ENCODE results near the gene SEPHS2.
"Not testable (repeated sequence)": the region's sequence is repeated elsewhere in the genome, so short reads cannot be mapped to it uniquely, and the experiment has no call there.

SEPHS2 gene

GRCh38 chr16:30397056-30397455, 48.6 kb downstream of the SEPHS2 start:
- peak overlapping the region; percentile 88 for H3K4me2 ChIP-seq (ENCODE audit: insufficient read depth, low read length)
- ATAC-seq (ENCODE audit: insufficient read depth, low read depth) (no peak), DNase-seq (no peak)
- no peak overlapping the region for H2AFZ ChIP-seq (ENCODE audit: low read depth, low read length)
- peaks cover 14% of the 10 kb centered on the region for H4K20me1 ChIP-seq (ENCODE audit: insufficient read depth, low read length)
- H3K4me1 ChIP-seq (ENCODE audit: insufficient read depth, low read length) = peaks cover 65% of the 10 kb centered on the region
- H3K4me3 ChIP-seq (ENCODE audit: low read depth in 1 of 2, low read length in 2 of 2) = 0 out of 4 replicates have a peak overlapping the region, but pooled peaks of 1 of the 2 experiments have one; percentile 29
- H3K9ac ChIP-seq (ENCODE audit: low read depth, low read length) = 0 out of 2 replicates have a peak overlapping the region, but pooled peaks have one; percentile 96
- no peak overlapping the region for H3K27ac ChIP-seq (ENCODE audit: low read length)
- no peak for TF ChIP-seq EZH2 (IDR thresholded peaks at IDR 0.05; ENCODE audit: borderline replicate concordance, low read depth, low read length, severe bottlenecking)
- TF ChIP-seq CTCF (IDR thresholded peaks at IDR 0.05; ENCODE audit: borderline replicate concordance, extremely low read depth, low read length, poor library complexity, severe bottlenecking) = no peak
- H3K36me3 ChIP-seq (ENCODE audit: insufficient read depth, low read length) = peaks cover 25% of the 10 kb centered on the region
- H3K27me3 ChIP-seq (ENCODE audit: insufficient read depth, low read length, poor library complexity) = no peaks in the 10 kb centered on the region
- H3K79me2 ChIP-seq (ENCODE audit: insufficient read depth, low read length) = peaks cover 40% of the 10 kb centered on the region
- H3K9me3 ChIP-seq (ENCODE audit: insufficient read depth, low read length, severe bottlenecking) = no peaks in the 10 kb centered on the region

GRCh38 chr16:30396627-30397026, 49.0 kb downstream of the SEPHS2 start:
- not testable (repeated sequence) for H3K9me3 ChIP-seq (ENCODE audit: insufficient read depth, low read length, severe bottlenecking); ATAC-seq (ENCODE audit: insufficient read depth, low read depth); H2AFZ ChIP-seq (ENCODE audit: low read depth, low read length); H3K27me3 ChIP-seq (ENCODE audit: insufficient read depth, low read length, poor library complexity); DNase-seq; H3K27ac ChIP-seq (ENCODE audit: low read length)
- Histone ChIP-seq H3K9ac (ENCODE audit: low read depth, low read length) (peak overlapping the region; percentile 96), H3K36me3 (ENCODE audit: insufficient read depth, low read length) (peaks cover 25% of the 10 kb centered on the region), H3K4me1 (ENCODE audit: insufficient read depth, low read length) (peaks cover 65% of the 10 kb centered on the region), H3K4me3 (ENCODE audit: low read depth in 1 of 2, low read length in 2 of 2) (peak overlapping the region in 1 of 2 experiments; percentile 90; a peak in 2 of 4 replicates), H3K4me2 (ENCODE audit: insufficient read depth, low read length) (peak overlapping the region; percentile 88), H3K79me2 (ENCODE audit: insufficient read depth, low read length) (peaks cover 40% of the 10 kb centered on the region), H4K20me1 (ENCODE audit: insufficient read depth, low read length) (peaks cover 14% of the 10 kb centered on the region)

- peaks cover 40% of the 10 kb centered on the region for H3K79me2 ChIP-seq (ENCODE audit: insufficient read depth, low read length)
- H4K20me1 ChIP-seq (ENCODE audit: insufficient read depth, low read length) = peaks cover 14% of the 10 kb centered on the region
- no peak for TF ChIP-seq EZH2 (IDR thresholded peaks at IDR 0.05; ENCODE audit: borderline replicate concordance, low read depth, low read length, severe bottlenecking)
- TF ChIP-seq CTCF (IDR thresholded peaks at IDR 0.05; ENCODE audit: borderline replicate concordance, extremely low read depth, low read length, poor library complexity, severe bottlenecking) = no peak
- H3K27me3 ChIP-seq (ENCODE audit: insufficient read depth, low read length, poor library complexity) = no peaks in the 10 kb centered on the region
- H3K4me1 ChIP-seq (ENCODE audit: insufficient read depth, low read length) = peaks cover 64% of the 10 kb centered on the region
- peak overlapping the region; percentile 68 to 90; a peak in 3 of 4 replicates for H3K4me3 ChIP-seq (ENCODE audit: low read depth in 1 of 2, low read length in 2 of 2)
- ATAC-seq (ENCODE audit: insufficient read depth, low read depth) (0 out of 3 replicates have a peak, but pooled peaks have one; percentile 2), DNase-seq (no peak)
- H3K9ac ChIP-seq (ENCODE audit: low read depth, low read length) = peak overlapping the region; percentile 96
- H3K36me3 ChIP-seq (ENCODE audit: insufficient read depth, low read length) = peaks cover 25% of the 10 kb centered on the region
- no peaks in the 10 kb centered on the region for H3K9me3 ChIP-seq (ENCODE audit: insufficient read depth, low read length, severe bottlenecking)
- H2AFZ ChIP-seq (ENCODE audit: low read depth, low read length) = peak overlapping the region; percentile 81
- H3K4me2 ChIP-seq (ENCODE audit: insufficient read depth, low read length) = peak overlapping the region; percentile 88
- peak overlapping the region; percentile 88 for H3K27ac ChIP-seq (ENCODE audit: low read length)
Measured at GRCh38 chr16:30395992-30396585, 49.6 kb downstream of the SEPHS2 start.

GRCh38 chr16:30395155-30395991, 50.3 kb downstream of the SEPHS2 start, which contains the start of gene ZNF48:
TSS of gene ZNF48 (plus strand) at chr16:30395420. CDS start at chr16:30395795, 375 bp downstream.
- no peak for TF ChIP-seq EZH2 (IDR thresholded peaks at IDR 0.05; ENCODE audit: borderline replicate concordance, low read depth, low read length, severe bottlenecking)
- TF ChIP-seq CTCF (IDR thresholded peaks at IDR 0.05; ENCODE audit: borderline replicate concordance, extremely low read depth, low read length, poor library complexity, severe bottlenecking) = peak; percentile 32
- no peaks in the 10 kb centered on the region for H3K27me3 ChIP-seq (ENCODE audit: insufficient read depth, low read length, poor library complexity)

More at GRCh38 chr16:30395155-30395991, 50.3 kb downstream of the SEPHS2 start, which contains the start of gene ZNF48:
- peaks cover 14% of the 10 kb centered on the region for H4K20me1 ChIP-seq (ENCODE audit: insufficient read depth, low read length)
- H2AFZ ChIP-seq (ENCODE audit: low read depth, low read length) = peak within 1 kb of the TSS; percentile 81
- peaks cover 40% of the 10 kb centered on the region for H3K79me2 ChIP-seq (ENCODE audit: insufficient read depth, low read length)
- peak within 1 kb of the TSS; percentile 88 for H3K27ac ChIP-seq (ENCODE audit: low read length)
- peak within 1 kb of the TSS; percentile 96 for H3K9ac ChIP-seq (ENCODE audit: low read depth, low read length)
- ATAC-seq (ENCODE audit: insufficient read depth, low read depth) = peak; percentile 76
- H3K36me3 ChIP-seq (ENCODE audit: insufficient read depth, low read length) = peaks cover 25% of the 10 kb centered on the region
- H3K4me1 ChIP-seq (ENCODE audit: insufficient read depth, low read length) = peaks cover 56% of the 10 kb centered on the region
- peak within 1 kb of the TSS; percentile 88 for H3K4me2 ChIP-seq (ENCODE audit: insufficient read depth, low read length)
- H3K4me3 ChIP-seq (ENCODE audit: low read depth in 1 of 2, low read length in 2 of 2) = peak within 1 kb of the TSS; percentile 68 to 90
- DNase-seq = peak; percentile 65
- H3K9me3 ChIP-seq (ENCODE audit: insufficient read depth, low read length, severe bottlenecking) = no peaks in the 10 kb centered on the region
